Stimulated activated CD4-positive, alpha-beta T cell treated with anti-CD3 and anti-CD28 coated beads, Interleukin-2, amount 100 ng/mL, for 48 hours (primary cell): ENCODE measurements around the gene NPAS3.

Source experiments
- DNase-seq, 2 donors: peaks; one replicate each; pipeline ENCODE4 v3.0.0-alpha.2; 2020

The NPAS3 gene

GRCh38 chr14:33491112-33491511, 552.4 kb downstream of the NPAS3 start:
- no peak for DNase-seq

GRCh38 chr14:33492491-33492890, 553.8 kb downstream of the NPAS3 start:
- DNase-seq, result no peak

- DNase-seq, result no peak
These were observed 554.6 kb downstream of the NPAS3 start for GRCh38 chr14:33493266-33493665.

GRCh38 chr14:33493990-33494389, 555.3 kb downstream of the NPAS3 start:
- no peak for DNase-seq

GRCh38 chr14:33499687-33500086, 561.0 kb downstream of the NPAS3 start:
- DNase-seq, result no peak

GRCh38 chr14:33504246-33505099, 565.8 kb downstream of the NPAS3 start:
- no peak for DNase-seq

GRCh38 chr14:33505266-33505962, 566.7 kb downstream of the NPAS3 start:
- no peak for DNase-seq

- DNase-seq, result no peak
These were observed 567.3 kb downstream of the NPAS3 start for GRCh38 chr14:33505963-33506329.

- DNase-seq, result no peak
These were observed 569.7 kb downstream of the NPAS3 start for GRCh38 chr14:33508126-33509062.

- DNase-seq, result no peak
These were observed 570.8 kb downstream of the NPAS3 start for GRCh38 chr14:33509454-33509853.

GRCh38 chr14:33510063-33510481, 571.4 kb downstream of the NPAS3 start:
- no peak for DNase-seq

- DNase-seq, result no peak
These were observed 572.3 kb downstream of the NPAS3 start for GRCh38 chr14:33510991-33511390.

- DNase-seq, result no peak
These were observed 573.4 kb downstream of the NPAS3 start for GRCh38 chr14:33511851-33512640.

GRCh38 chr14:33515441-33515840, 576.8 kb downstream of the NPAS3 start:
- no peak for DNase-seq

GRCh38 chr14:33515899-33516298, 577.2 kb downstream of the NPAS3 start:
- no peak for DNase-seq

- no peak for DNase-seq
These were observed 578.3 kb downstream of the NPAS3 start for GRCh38 chr14:33516898-33517436.

GRCh38 chr14:33521192-33521591, 582.5 kb downstream of the NPAS3 start:
- DNase-seq, result no peak

- DNase-seq, result no peak
These were observed 585.6 kb downstream of the NPAS3 start for GRCh38 chr14:33524244-33524643.

- no peak for DNase-seq
These were observed 586.9 kb downstream of the NPAS3 start for GRCh38 chr14:33525626-33526025.

GRCh38 chr14:33527023-33527634, 588.5 kb downstream of the NPAS3 start:
- DNase-seq, result no peak

- no peak for DNase-seq
These were observed 590.0 kb downstream of the NPAS3 start for GRCh38 chr14:33528655-33529054.
